Uterus (tissue), 2 donors: ENCODE results near the gene THOC6.

Experiments
- CTCF ChIP-seq, 4 experiments: fragments of 200-600 bp in 2 of 4; fragments of 450-650 bp in 2 of 4; sonication (generic) in 2 of 4; IDR thresholded peaks; one replicate each; pipeline ENCODE4 v1.5.1; 2016 to 2019; ENCODE audit warnings: antibody characterized with exemption in 4 of 4, mild to moderate bottlenecking in 2 of 4, moderate library complexity in 1 of 4
- POLR2A ChIP-seq, 2 donors: fragments of 450-650 bp; IDR thresholded peaks; one replicate each; pipeline ENCODE4 v1.6.1; 2016; ENCODE audit warnings: antibody characterized with exemption in 2 of 2, mild to moderate bottlenecking in 1 of 2, moderate library complexity in 1 of 2

- TF ChIP-seq CTCF (IDR thresholded peaks at IDR 0.05), result no peak
- TF ChIP-seq POLR2A (IDR thresholded peaks at IDR 0.05), result no peak
These were observed 46.8 kb downstream of the THOC6 start for GRCh38 chr16:3070608-3071111.
